ENCODE results near the gene EPS8L3.

DNA sequence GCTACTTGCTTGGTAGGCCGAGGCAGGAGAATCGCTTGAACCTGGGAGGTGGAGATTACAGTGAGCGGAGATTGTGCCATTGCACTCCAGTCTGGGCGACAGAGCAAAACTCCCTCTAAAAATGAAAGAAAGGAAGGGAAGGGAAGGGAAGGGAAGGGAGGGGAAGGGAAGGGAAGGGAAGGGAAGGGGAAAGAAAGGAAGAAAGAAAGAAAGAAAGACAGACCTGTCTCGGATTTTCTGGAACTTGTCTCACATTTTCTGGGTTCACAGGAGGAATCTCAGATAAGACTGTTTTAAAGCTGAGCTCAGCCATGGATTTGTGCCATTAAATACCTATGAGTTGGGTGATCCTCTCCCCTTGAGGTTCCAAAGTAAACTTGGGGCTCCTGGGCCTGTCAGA is 38.8 kb downstream of the EPS8L3 start:
- TF ChIP-seq, protein P1, sequence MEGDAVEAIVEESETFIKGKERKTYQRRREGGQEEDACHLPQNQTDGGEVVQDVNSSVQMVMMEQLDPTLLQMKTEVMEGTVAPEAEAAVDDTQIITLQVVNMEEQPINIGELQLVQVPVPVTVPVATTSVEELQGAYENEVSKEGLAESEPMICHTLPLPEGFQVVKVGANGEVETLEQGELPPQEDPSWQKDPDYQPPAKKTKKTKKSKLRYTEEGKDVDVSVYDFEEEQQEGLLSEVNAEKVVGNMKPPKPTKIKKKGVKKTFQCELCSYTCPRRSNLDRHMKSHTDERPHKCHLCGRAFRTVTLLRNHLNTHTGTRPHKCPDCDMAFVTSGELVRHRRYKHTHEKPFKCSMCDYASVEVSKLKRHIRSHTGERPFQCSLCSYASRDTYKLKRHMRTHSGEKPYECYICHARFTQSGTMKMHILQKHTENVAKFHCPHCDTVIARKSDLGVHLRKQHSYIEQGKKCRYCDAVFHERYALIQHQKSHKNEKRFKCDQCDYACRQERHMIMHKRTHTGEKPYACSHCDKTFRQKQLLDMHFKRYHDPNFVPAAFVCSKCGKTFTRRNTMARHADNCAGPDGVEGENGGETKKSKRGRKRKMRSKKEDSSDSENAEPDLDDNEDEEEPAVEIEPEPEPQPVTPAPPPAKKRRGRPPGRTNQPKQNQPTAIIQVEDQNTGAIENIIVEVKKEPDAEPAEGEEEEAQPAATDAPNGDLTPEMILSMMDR (IDR thresholded peaks at IDR 0.05), result no peak
- TF ChIP-seq POLR2A (IDR thresholded peaks at IDR 0.05), result no peak
